Measurements from ENCODE around the gene CHD2. TPM values are rescaled to one million over a fixed set of nuclear protein-coding genes. Genes with fewer than 3 reads are reported as not detected.

CHD2 gene
- total RNA-seq, 1 experiment from 2014 or later: 63.3 TPM

DNA sequence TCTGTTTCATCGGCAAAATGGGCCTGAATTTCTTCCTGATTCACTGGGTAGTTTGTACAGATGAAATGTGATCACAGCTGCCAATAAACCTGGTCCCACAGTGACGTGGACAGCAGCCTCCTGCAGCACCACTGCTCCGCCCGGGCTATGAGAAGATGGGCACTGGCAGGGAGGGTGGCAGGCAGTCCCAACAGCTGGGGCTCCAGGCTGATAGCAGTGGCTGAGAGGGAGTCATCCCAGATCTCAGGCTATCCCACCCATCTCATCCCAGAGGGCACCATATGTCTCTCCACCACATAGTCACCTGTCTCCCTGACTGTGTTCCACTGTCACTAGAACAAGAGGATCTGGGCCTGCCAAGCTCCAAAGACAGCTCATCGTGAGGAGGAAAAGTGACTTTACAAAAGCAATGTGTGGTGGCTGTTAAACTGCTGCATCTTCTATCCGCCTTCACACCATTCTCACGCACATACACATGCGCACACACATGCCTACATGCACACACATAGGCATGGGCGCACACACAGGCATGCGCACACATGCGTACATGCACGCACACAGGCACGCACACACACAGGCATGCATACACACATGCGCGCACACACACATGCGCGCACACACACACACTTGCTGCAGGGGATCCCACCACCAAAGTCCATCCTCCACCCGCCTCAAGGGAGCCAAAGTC, 142.7 kb downstream of the CHD2 start:
- Histone ChIP-seq H3K18ac (ENCODE audit: insufficient read length, low read depth, low read length) (no peak overlapping the region), H3K27ac (ENCODE audit: insufficient read length, low read depth, low read length) (no peak overlapping the region), H3K14ac (ENCODE audit: insufficient read depth, low read length) (no peak overlapping the region), H2BK20ac (ENCODE audit: low read depth, low read length, poor library complexity, severe bottlenecking) (no peak overlapping the region), H3K79me1 (ENCODE audit: insufficient read depth, low read depth, low read length, poor library complexity, severe bottlenecking) (no peaks in the 10 kb centered on the region), H3K79me2 (ENCODE audit: insufficient read depth, low read length) (no peaks in the 10 kb centered on the region), H2BK12ac (ENCODE audit: insufficient read length, low read depth, low read length) (no peak overlapping the region), H3K56ac (ENCODE audit: insufficient read length, low read depth, low read length) (no peak overlapping the region), H4K91ac (ENCODE audit: insufficient read length, low read depth, low read length) (no peak overlapping the region), H2BK120ac (ENCODE audit: low read depth, low read length, poor library complexity, severe bottlenecking) (no peak overlapping the region), H2BK15ac (ENCODE audit: low read depth, low read length) (no peak overlapping the region), H4K8ac (replicated peaks; ENCODE audit: insufficient read length, low read depth, low read length) (no peak overlapping the region), H3K23me2 (ENCODE audit: insufficient read length, low read depth, low read length, poor library complexity, severe bottlenecking) (no peaks in the 10 kb centered on the region), H3K4ac (ENCODE audit: low read depth, low read length) (no peak overlapping the region), H3T11ph (ENCODE audit: low read length) (no peak overlapping the region), H2AK5ac (ENCODE audit: insufficient read length, low read length) (no peak overlapping the region), H2AFZ (ENCODE audit: low read length) (no peak overlapping the region), H3K27me3 (ENCODE audit: insufficient read depth, low read length) (no peaks in the 10 kb centered on the region), H4K5ac (ENCODE audit: insufficient read length, low read depth, low read length) (no peak overlapping the region), H3K4me2 (ENCODE audit: insufficient read depth, insufficient read length, low read length) (no peak overlapping the region), H3K4me1 (ENCODE audit: insufficient read depth, low read length) (no peaks in the 10 kb centered on the region), H3K9me3 (ENCODE audit: control insufficient read depth, low read depth, low read length) (peaks cover 7% of the 10 kb centered on the region), H3K9ac (ENCODE audit: extremely low read depth, insufficient read length, low read length) (no peak overlapping the region), H2BK5ac (ENCODE audit: insufficient read length, low read length) (no peak overlapping the region), H3K23ac (ENCODE audit: insufficient read length, low read depth, low read length) (no peak overlapping the region), H4K20me1 (ENCODE audit: control insufficient read depth, insufficient read depth, insufficient read length) (no peaks in the 10 kb centered on the region)
- DNase-seq: no peak
- H3K36me3 Mint-ChIP-seq (ENCODE audit: insufficient read depth in 1 of 3, low read depth in 3 of 3): peaks cover 40 to 68% (median 58%) of the 10 kb centered on the region in 3 experiments
- H3K4me3 Mint-ChIP-seq: no peak overlapping the region; a peak in 1 of 5 replicates
- H3K4me1 Mint-ChIP-seq: peaks cover 8 to 12% of the 10 kb centered on the region in 2 experiments
- peaks cover 1% of the 10 kb centered on the region; the same call in 1 of the 2 replicates for H3K27me3 Mint-ChIP-seq (ENCODE audit: low read depth)
- peaks cover 11 to 18% of the 10 kb centered on the region in 2 experiments for H3K9me3 Mint-ChIP-seq
- no CpG with 5 or more reads among the region's 18 CpGs for WGBS (ENCODE audit: extremely low coverage, insufficient read length, low lambda C conversion rate)
- peak overlapping the region in 1 of 3 experiments; percentile 87; a peak in 3 of 7 replicates for H3K27ac Mint-ChIP-seq
- TF ChIP-seq, protein P1, sequence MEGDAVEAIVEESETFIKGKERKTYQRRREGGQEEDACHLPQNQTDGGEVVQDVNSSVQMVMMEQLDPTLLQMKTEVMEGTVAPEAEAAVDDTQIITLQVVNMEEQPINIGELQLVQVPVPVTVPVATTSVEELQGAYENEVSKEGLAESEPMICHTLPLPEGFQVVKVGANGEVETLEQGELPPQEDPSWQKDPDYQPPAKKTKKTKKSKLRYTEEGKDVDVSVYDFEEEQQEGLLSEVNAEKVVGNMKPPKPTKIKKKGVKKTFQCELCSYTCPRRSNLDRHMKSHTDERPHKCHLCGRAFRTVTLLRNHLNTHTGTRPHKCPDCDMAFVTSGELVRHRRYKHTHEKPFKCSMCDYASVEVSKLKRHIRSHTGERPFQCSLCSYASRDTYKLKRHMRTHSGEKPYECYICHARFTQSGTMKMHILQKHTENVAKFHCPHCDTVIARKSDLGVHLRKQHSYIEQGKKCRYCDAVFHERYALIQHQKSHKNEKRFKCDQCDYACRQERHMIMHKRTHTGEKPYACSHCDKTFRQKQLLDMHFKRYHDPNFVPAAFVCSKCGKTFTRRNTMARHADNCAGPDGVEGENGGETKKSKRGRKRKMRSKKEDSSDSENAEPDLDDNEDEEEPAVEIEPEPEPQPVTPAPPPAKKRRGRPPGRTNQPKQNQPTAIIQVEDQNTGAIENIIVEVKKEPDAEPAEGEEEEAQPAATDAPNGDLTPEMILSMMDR (conservative IDR thresholded peaks at IDR 0.05): no peak

Data from H9 (cell line).